ENCODE data around the gene STOML1.

DNA sequence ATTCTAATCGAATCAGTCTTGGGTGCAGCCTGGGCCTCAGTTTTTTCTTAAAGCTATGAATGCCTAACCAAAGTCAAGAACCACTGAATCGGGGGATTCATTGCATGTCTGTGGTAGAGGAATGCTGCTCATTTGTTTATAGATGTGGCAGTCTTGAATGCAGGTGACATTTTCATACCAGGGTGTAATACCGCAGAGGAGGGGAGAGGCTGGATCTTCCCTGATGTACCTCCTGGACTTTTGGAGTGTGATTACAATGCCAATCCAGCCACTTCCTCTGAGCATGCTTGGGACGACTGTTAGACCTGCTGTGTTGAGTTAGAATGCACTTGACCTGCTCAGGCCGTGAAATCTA is 47.5 kb upstream of the STOML1 start:
- no peak for TF ChIP-seq HMG20B (CRISPR knock-in tag; IDR thresholded peaks at IDR 0.05)
- TF ChIP-seq BMI1 (IDR thresholded peaks at IDR 0.05; ENCODE audit: low read length): no peak
- TF ChIP-seq, protein P1, sequence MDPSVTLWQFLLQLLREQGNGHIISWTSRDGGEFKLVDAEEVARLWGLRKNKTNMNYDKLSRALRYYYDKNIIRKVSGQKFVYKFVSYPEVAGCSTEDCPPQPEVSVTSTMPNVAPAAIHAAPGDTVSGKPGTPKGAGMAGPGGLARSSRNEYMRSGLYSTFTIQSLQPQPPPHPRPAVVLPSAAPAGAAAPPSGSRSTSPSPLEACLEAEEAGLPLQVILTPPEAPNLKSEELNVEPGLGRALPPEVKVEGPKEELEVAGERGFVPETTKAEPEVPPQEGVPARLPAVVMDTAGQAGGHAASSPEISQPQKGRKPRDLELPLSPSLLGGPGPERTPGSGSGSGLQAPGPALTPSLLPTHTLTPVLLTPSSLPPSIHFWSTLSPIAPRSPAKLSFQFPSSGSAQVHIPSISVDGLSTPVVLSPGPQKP (CRISPR knock-in tag; IDR thresholded peaks at IDR 0.05): no peak
- no peak for TF ChIP-seq ZNF318 (IDR thresholded peaks at IDR 0.05; ENCODE audit: borderline replicate concordance in 1 of 2, low read depth in 1 of 2)
- TF ChIP-seq, protein P2, sequence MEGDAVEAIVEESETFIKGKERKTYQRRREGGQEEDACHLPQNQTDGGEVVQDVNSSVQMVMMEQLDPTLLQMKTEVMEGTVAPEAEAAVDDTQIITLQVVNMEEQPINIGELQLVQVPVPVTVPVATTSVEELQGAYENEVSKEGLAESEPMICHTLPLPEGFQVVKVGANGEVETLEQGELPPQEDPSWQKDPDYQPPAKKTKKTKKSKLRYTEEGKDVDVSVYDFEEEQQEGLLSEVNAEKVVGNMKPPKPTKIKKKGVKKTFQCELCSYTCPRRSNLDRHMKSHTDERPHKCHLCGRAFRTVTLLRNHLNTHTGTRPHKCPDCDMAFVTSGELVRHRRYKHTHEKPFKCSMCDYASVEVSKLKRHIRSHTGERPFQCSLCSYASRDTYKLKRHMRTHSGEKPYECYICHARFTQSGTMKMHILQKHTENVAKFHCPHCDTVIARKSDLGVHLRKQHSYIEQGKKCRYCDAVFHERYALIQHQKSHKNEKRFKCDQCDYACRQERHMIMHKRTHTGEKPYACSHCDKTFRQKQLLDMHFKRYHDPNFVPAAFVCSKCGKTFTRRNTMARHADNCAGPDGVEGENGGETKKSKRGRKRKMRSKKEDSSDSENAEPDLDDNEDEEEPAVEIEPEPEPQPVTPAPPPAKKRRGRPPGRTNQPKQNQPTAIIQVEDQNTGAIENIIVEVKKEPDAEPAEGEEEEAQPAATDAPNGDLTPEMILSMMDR (IDR thresholded peaks at IDR 0.05 in 2 of 3, conservative IDR thresholded peaks at IDR 0.05 in 1 of 3; ENCODE audit: insufficient read depth in 2 of 3, low read depth in 1 of 3, low read length in 3 of 3): no peak
- no peak for TF ChIP-seq BRCA1 (IDR thresholded peaks at IDR 0.05)
- no peak for TF ChIP-seq BRCA1 (CRISPR knock-in tag; IDR thresholded peaks at IDR 0.05)
- no peak for TF ChIP-seq ZFP36 (IDR thresholded peaks at IDR 0.05; ENCODE audit: low read depth, low read length, partially characterized antibody)
- TF ChIP-seq ELF4 (CRISPR knock-in tag; IDR thresholded peaks at IDR 0.05): no peak
- TF ChIP-seq FOXP1 (CRISPR knock-in tag; IDR thresholded peaks at IDR 0.05): no peak
- no peak for TF ChIP-seq U2AF1 (optimal IDR thresholded peaks at IDR 0.05; ENCODE audit: low read depth, low read length)
